HG02623 (cell line): ENCODE measurements around the gene TBRG4.
"Not testable (repeated sequence)": the region's sequence is repeated elsewhere in the genome, so short reads cannot be mapped to it uniquely, and the experiment has no call there.

Source experiments
- ATAC-seq: cut with Tn5 transposase; IDR thresholded peaks from one replicate; pipeline ENCODE4 v1.9.1; 2021; ENCODE audit warnings: moderate library complexity; ENCODE audit not compliant: unreplicated experiment

Gene TBRG4

GRCh38 chr7:45111298-45112223 lies at the start of gene TBRG4:
Gene TBRG4, minus strand, starts transcription at chr7:45111697. Its CDS starts 2,460 bp downstream, at chr7:45109237.
- ATAC-seq = peak; percentile 95

DNA sequence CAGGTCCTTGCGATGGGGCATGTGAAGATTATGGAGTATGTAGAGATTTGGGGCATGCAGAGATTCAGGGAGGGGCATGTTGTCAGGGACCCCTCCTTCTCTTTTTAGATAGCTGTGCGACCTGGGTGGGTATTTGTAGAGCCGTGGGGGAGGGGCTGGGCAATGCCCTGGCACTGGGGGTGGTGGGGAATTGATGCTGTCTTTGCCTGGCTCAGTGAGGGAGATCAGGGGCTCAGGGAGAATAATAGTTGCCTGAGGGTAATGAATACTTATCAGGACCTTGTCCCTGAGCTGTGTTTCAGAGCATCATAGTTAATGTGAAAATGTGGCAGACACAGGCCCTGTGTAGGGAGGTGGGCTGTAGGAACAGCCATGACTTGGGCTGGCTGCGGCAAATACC lies 49.6 kb upstream of the TBRG4 start:
- no peak for ATAC-seq

DNA sequence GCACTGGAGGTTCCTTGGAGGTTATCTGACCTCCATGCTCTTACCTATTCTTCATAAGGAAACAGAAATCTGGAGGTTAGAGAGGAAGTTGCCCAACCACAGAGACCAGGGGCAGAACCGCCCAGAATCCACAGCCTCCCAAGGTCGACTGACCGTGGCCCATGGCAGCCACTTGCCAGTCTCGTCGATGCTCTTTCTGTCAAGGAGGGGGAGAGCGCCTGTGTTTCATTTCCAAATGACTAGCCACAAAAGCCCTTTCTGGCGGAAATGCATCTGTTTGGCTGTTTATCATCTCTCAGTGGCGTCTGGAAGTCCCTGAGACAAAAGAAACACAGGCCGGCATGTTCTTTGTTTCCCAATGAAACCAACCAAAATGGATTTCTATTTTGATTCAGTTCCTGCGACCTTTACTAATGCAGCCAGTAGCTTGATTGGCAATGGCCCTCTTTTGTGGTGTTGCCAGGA lies 49.0 kb upstream of the TBRG4 start:
- ATAC-seq = peak; percentile 49

GRCh38 chr7:45159296-45159695 lies 47.8 kb upstream of the TBRG4 start:
- ATAC-seq = no peak

DNA sequence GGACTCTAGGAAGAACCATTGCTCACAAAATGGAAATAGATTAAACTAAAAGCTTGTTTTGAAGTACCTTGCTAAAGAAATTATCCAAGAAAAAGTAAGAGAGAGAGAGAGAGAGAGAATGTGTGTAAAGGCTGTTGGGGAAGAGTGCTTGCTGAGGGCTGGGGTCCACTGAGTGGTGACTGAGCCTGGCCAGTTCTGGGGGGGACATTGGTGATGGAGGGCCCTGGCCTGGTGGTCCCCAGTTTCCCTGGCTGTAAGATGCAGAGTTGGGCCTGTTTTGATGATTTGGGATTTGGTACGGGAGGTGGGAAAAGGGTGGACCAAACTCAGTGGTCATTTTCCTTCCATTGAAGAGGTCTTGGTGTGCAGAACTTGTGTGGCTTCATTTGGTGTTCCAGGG lies 47.0 kb upstream of the TBRG4 start:
- no peak for ATAC-seq

DNA sequence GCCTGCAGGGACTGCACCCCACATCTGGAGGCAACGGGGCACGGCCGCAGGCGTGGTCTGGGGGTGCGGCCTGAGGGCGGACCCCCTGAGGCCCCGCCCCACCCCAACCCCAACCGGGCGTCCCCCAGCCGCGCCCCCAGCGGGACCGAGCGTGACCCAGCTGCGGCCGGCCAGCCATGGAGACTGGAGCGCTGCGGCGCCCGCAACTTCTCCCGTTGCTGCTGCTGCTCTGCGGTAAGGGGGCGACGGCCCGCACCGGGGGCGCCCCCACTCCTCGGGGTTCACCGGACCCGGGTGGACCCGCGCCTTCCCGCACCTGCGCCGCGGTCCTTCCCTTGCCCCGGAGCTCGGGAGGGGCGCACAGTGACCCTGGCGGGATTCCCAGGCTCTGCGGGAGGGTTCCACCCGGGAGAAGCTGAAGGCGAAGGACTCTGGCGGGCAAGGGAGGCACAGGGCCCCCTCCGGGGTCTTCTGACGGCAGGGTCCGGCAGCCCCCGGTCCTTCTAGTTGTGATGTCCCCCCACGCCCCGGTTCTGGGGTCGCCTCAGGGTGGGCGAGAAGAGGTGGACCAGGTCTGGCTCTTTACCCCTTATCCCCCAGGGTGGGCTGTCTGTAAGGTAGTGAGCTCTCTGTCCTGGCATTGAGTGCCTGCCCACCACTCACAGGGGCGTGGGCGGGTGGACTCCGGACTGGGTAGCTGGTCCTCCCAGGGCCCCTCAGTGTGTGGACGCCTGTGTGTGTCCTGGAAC lies 46.3 kb upstream of the TBRG4 start, which contains the start of gene RAMP3:
RAMP3 (plus strand) TSS at position 139 of the 749 bp plus-strand sequence; CDS start at position 177, 38 bp downstream.
- ATAC-seq = no peak

- no peak for ATAC-seq
These were observed 45.8 kb upstream of the TBRG4 start for GRCh38 chr7:45157286-45157652.

DNA sequence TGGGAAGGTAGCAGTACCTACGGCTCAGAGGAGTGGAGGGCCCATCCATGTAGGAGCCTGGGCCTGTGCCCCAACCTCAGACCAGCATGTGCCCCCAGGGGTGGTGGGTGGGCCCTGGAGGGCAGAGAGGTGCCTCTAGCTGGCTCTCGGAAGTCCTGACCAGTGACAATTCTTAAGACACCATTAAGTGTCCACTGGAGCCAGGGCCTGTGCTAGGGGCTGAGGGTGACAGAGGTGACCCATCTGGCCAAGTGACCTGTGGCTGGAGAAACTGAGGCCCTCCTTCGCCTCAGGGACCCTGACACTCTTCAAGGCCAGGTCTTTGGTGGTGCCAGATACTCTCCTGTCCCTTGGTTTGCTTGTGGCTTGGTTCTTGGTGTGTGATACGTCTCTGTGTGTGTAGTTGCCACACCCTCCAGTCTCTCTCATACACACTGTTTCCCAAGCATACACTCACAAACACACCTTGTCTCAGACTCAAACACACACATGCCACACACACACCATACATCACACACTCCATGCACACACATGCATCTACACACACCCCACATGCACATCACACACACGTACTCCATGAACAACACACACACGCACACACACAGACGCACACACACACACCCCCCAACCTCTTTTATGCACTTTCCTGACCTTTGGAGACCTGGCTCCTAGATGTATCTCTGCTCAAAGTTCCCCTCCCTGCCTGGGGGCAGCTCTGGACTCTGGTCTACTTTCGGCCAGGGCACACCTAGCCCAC lies 45.2 kb upstream of the TBRG4 start:
- ATAC-seq = no peak

DNA sequence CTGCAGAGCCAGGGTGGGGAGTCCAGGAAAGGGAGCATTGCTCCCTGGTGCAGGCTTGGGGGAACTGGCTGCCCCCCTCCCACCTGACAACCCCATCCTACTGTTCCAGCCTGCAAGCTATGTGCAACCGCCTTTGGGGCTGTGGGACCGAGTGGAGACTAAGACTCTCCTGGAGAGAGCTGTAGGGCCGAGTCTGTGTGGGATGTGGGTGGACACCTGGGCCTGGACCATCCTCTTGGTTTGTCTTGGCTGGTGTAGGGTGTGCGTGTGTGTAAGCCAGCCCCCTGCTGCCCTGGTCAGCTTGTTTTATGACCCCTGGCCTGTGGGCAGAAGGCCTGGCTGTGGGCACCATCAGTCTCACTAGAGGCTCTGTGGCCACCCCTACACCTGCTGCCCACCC lies 44.4 kb upstream of the TBRG4 start:
- ATAC-seq = no peak

GRCh38 chr7:45155357-45155900 lies 43.9 kb upstream of the TBRG4 start:
- ATAC-seq = no peak

GRCh38 chr7:45153861-45154260 lies 42.4 kb upstream of the TBRG4 start:
- ATAC-seq = not testable (repeated sequence)

DNA sequence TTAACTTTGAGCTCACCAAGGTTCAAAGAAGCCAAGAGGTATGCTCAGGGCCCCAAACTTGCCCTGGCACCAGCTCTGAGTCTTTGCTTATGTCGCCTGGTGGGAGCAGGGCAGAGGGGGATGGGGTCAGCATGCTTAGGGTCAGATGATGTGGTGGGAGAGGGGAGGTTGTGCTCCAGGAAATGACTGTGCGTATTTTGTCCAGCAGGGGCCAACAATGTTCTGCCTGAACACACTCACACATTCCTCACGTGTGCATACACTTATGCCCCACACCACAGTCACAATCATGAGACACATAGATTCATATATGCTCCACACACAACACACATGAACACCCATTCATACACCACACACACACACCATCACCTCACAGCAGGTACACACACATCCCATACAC lies 41.7 kb upstream of the TBRG4 start:
- ATAC-seq = no peak

DNA sequence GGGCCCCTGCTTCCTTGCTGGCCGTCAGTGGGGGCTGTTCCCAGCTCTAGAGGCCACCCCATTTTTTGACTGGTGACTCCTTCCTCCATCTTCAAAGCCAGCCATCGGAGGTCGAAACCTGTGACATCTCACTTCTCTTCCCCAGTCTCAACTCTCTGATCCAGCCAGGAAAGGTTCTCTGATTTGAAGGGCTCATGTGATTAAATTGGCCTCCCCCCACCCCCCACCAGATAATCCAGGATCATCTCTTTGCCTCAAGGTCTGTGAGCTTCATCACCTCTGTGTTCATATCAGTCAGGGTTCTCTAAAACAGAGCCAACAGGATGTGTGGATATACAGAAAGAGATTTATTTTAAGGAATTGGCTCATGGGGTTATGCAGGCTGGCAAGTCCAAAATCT lies 40.5 kb upstream of the TBRG4 start:
- ATAC-seq = no peak

DNA sequence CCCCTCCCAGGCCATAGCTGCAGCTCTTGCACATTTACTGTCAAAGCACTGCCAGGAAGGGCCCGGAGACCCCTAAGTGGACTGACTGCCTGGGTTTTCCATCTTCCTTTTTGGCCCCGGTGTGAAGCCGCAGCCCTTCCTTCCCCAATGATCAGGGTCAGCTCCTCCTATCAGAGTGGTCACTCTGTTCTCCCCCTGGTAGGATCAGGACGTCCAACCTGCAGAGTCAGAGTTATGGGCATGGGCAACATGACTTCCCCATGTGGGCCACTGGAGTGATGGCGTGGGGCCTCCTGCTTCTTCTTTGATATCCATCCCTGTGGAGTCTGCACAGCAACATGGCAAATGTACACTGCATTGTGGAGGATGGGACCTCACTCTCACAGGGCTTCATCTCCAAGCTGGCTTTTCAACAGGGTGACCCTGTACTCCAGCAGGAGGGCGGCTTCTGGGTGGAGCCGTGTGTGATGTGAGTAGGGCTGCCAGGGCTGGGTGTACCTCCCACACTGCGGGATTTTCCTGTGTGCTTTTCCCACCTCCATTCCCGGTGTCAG lies 39.7 kb upstream of the TBRG4 start:
- ATAC-seq = no peak

DNA sequence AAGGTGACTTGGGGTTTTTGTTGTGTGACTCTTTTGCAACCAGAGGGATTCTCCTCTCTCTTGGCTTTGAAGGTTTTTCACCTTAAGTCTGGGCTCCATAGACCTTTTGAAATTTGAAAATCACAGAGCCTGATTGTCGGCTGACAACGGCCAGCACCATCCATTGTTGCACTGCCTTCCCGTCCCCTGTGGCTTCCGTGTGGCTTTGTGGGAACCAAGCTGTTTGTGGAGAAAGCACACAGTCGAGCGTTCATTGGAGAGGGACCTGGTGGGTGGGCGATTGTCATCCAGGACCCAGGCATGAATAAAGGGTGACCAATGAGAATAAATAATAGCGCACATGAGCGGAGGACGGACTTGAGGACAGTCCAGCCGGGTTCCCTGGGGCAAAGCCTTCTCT lies 38.7 kb upstream of the TBRG4 start:
- ATAC-seq = no peak

DNA sequence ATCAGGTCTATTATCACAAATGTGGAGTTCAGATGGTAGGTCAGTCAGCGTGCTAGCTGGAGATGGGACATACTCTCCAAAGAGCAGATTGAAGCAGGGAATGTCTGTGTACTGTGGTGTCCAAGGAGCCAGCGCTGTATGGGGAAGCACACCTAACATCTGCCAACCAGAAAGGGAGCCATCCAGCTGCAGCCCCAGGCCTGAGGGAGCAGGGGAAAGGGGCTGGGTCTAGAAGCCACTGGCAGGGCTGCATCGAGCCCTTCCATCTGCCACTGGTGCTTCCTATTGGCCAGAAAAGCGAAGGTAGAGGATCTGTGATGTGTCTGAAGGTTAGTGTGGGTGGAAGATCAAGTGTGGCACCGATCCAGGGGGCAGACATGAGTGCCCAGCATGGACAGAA lies 38.1 kb upstream of the TBRG4 start:
- ATAC-seq = no peak

- ATAC-seq = no peak
These were observed 37.1 kb upstream of the TBRG4 start for GRCh38 chr7:45148653-45148973.

DNA sequence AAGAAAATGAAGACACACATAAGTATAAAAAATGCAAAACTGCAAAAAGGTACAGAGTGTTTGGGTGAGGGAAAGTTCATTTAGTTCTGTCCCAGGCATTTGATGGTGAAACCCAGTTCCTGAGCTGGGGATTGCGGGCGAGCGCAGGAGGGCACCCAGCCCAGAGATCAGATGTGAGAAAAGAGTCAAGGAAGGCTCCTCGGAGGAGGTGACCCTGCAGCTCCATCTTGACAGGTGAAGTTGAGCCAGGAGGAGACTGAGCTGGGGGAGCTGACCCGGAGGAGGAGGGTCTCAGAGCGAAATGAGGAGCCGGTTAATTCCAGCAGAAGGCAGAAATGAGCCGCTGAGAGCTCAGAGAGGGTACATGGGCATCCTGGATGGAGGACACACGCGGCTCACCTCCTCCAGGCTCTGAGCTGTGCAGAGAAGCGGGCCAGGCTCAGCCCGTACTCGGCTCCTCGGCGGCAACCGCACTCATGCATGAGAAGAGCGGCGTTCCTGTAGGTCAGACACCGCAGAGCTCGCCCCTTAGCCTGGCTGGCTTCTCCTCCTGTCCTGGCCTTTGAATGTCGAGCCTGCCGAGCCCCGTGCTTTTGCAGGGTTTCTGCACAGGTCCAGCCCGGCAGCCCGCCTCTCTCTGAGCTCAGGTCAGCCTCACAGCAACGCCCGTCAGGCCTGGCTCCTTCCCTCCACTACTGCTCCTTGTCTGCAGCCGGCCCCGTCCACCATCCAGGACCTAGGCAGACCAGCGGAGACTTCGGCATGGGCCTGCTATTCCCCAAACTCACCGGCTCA lies 36.6 kb upstream of the TBRG4 start:
- no peak for ATAC-seq

DNA sequence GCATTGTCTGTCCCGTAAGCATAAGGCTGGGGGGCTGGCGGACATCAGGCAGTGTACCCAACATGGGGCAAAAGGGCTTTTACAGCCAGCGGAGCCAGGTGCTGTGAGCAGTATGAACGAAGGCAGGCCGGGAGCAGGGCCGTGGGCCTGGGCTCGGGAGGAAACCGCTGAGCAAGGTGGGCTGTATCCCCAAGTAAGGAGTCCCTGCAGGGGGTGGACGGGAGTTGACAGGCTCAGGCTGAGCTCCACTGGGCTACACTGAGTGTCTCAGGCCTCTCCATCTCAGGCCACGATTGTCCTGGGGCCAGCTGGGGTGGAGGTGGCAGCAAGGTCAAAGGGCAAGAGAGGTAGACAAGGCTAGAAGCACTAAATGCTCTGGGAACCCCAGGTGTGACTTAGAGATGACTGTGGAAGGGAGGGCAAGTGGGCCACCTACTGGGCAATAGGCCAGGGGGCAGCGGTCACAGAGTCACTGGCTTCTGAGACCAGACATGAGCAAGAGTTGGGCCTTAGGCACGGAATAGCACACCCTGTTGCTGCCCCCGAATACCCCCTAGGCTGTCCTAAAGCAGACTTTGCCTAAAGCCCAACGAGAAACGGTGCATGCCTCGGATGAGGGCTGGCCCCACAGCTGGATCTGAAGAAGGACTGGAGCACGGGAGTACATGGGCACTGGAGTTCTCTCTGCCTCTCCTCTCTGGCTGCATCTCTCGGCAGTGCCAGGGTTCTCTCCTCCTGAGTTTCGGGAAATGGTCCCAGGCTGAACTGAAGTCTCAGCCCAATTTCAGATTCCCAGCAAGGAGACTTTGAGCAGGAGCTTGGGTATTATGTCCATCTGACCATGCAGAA lies 35.3 kb upstream of the TBRG4 start:
- ATAC-seq = no peak
